HG02981 (cell line): ENCODE results near the gene PDCD1.
"Not testable (repeated sequence)": the region's sequence is repeated elsewhere in the genome, so short reads cannot be mapped to it uniquely, and the experiment has no call there.

Experiments
- ATAC-seq: cut with Tn5 transposase; IDR thresholded peaks from one replicate; pipeline ENCODE4 v1.9.1; 2021; ENCODE audit warnings: mild to moderate bottlenecking, moderate library complexity; ENCODE audit not compliant: unreplicated experiment

Gene PDCD1

DNA sequence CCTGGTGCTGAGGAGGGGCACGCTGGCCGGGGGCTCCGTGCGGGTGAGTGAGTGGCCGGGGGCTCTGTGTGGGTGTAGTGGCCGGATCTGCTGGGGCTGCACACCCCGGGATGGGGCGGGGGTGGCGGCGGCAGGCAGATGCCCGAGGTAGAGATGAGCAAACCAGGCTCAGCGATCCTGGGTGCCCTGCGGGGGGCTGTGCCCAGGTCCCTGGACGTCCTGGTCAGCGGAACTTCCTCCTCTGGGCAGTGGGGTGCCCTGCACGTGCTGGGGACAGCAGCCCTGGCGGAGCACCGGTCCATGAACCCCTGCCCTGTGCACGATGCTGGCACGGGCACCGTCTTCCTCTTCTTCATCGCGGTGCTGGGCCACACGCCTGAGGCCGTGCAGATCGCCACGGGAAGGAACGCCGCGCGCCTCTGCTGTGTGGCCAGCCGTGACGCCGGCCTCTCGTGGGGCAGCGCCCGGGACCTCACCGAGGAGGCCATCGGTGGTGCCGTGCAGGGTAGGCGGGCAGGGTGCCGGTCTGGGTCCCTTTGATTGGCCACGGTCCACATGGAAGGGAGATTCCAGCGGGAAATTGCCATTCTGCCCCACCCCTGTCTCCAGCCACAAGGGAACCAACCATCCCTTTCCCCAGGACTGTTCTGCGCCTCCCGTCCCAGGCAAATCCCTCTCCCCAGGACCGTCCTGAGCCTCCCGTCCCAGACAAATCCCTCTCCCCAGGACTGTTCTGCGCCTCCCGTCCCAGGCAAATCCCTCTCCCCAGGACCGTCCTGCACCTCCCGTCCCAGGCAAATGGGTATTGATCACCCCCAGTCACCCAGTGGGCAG, 43.8 kb downstream of the PDCD1 start:
- ATAC-seq = no peak

DNA sequence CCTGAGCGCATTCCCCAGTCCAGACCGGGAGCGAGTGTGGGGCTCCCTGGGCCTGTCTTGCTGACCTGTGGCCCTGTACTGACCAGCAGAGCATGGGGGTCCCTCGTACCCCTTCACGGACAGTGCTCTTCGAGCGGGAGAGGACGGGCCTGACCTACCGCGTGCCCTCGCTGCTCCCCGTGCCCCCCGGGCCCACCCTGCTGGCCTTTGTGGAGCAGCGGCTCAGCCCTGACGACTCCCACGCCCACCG, 44.4 kb downstream of the PDCD1 start:
- no peak for ATAC-seq

DNA sequence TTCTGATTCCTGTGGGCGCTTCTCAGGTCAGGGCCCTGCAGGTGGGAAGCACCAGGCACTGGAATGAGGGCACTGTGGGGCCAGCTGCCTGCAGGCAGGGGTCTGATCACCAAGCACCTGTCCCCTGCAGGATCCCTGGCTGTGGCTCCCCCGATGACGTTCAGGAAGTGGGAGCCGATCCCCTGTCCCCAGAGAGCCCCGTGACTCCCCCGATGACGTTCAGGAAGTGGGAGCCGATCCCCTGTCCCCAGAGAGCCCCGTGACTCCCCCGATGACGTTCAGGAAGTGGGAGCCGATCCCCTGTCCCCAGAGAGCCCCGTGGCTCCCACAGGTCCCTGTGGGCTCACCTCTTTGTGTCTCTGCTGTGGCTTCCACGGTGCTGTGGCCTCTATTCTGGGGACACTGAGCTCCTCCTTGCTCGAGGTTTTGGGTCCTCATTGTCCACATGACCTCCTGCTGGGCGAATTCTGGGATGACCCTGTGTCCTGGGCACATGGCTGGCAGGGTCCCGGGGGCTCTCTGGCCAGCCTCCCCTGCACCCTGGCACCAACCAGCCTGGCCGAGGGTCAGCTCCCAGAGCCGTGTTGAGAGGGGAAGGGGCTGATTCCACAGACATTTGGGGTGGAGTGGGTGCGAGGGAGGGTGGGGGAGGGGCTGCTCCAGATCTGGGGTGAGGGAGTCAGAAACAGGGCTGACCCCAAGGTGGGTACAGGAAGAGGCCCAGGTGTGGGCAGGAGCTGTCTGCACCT, 44.9 kb downstream of the PDCD1 start:
- ATAC-seq = no peak

DNA sequence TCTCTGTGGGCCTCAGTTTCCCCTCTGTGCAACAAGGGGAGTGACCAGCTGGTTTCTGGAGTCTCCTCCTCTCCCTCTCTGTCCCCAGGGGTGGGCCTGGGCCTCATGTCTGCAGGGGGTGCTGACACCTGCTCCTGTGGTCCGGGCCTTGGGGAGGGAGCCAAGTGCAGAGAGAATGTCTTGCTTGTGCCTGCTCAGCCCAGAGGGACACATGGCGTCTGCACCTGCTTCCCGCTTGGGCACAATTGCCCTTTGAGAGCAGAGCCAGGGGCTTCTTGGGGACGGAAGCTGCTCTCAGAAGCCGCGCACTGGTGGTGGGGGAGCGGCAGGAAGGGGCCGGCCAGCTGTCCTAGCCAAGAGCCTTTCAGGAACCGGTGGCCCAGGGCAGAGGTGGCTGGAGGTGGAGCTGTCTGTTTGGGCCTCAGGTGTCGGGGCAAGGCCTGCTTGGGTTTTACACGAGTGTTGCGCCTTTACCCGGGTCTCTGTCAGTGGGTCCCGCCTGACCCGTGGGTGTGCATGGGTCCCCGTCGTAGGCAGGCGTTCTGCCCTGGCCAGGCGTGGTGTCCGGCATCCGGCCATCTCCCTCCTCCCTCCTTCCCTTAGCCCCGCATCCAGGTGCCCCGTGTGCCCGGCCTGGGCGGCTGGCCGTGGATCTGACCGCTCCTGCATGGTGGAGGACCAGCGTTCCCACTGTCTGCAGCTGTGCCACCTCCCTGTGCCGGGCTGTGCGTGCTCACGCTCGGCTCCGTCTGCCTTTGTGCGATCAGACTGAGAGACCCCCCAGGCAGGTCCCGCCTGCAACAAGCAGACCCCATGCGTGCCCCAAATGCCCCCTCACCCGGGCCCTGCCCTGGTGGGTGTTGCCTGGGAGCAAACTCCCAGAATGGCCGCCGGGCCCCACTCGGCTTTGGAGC, 45.7 kb downstream of the PDCD1 start:
- no peak for ATAC-seq

DNA sequence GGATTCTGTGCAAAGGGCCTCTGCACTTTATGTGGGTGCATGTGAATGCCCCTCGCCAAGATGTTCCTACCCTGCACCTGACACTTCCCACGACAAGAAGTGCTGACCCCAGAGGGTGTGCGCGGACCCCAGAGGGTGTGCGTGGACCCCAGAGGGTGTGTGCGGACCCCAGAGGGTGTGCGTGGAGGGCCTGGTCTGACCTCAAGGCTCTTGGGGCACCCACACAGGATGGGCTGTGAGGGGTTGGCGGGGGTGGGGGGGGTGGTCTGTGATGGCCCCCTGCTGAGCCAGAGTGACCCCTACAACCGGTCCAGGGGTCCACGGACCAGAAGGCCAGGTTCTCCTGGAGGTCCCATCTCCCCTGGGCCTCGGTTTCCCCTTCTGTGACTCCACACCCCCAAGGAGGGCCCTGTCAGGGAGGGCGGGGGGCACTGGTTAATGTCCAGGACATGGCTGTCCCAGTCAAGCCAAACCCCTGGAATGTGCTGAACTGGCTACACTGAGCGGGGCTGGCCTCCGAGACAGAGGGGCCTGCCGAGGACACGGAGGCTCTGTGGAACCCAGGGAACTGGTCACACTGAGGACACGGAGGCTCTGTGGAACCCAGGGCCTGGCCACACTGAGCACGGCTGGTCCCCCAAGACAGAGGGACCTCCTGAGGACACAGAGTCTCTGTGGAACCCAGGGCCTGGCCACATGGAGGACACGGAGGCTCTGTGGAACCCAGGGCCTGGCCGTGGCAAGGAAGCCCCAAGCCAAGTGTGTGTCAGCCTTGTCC, 46.6 kb downstream of the PDCD1 start:
- no peak for ATAC-seq

DNA sequence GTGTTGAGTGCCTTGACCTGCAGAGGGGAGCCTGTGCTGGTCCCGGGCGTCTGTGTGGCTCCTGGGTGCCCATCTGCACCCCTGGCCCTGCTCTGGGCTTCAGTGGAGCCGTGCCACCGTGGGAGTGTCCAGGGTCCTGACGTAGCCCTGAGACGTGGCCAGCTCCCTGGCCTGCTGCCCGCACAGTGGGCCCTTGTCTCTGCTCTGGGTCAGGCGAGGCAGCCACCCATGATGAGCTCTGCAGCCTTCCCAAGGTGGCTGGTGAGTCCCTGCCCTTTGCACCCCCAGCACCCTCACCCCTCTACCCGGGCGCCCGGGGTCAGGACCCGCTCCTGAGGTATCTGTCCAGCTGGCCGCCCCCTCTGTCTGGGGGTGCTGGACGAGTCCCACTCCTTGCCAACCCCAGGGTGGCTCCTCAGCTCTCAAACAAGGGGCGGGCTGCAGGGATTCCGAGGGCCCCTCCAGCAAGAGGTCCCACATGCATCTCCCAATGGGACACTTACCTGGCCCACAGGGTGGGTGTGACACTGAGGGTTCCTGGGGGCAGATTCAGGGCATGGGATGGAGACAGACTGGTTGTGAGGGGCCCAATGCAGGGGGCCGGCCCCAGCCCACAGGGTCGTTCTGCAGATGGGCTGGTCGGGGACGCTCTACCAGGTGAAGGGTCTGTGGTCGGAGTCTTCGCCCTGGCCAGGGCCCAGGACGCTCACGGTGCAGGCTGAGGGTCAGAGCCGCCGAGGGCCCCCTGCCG, 47.3 kb downstream of the PDCD1 start:
- no peak for ATAC-seq

DNA sequence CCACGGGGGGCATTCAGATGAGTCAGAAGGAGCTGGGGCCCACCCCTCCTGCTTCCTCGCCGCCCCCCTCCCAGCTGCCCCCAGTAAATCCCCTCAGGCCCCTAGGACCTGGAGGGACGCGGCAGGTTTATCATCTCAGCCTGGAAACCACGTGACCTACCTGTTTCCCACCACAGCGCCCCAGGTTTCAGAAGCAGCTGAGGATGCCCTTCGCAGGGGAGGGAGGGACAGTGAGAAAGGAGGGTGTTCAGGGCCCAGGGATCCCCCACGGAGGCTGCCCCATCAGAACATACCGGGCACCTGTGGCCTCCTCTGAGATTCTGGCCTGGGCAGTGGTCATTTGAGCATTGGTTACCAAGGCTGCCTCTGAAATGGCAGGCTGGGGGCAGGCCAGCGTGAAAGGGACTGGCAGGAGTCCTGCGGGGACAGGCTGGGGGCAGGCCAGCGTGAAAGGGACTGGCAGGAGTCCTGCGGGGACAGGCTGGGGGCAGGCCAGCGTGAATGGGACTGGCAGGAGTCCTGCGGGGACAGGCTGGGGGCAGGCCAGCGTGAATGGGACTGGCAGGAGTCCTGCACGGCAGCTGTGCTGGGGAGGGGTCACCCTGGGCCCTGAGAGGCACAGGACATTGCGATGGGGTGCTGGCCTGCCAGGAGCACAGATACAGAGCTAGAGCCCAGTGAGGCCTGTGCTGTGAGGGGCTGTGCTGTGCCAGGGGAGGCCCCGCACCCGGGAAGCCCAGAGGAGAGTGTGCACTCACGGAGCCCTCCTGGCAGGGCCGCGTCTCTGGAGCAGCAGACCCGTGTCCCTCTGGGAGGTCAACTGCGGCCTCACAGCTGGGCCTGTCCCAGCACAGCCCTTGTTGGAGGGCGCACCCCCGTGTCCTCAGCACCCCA, 48.1 kb downstream of the PDCD1 start:
- no peak for ATAC-seq

DNA sequence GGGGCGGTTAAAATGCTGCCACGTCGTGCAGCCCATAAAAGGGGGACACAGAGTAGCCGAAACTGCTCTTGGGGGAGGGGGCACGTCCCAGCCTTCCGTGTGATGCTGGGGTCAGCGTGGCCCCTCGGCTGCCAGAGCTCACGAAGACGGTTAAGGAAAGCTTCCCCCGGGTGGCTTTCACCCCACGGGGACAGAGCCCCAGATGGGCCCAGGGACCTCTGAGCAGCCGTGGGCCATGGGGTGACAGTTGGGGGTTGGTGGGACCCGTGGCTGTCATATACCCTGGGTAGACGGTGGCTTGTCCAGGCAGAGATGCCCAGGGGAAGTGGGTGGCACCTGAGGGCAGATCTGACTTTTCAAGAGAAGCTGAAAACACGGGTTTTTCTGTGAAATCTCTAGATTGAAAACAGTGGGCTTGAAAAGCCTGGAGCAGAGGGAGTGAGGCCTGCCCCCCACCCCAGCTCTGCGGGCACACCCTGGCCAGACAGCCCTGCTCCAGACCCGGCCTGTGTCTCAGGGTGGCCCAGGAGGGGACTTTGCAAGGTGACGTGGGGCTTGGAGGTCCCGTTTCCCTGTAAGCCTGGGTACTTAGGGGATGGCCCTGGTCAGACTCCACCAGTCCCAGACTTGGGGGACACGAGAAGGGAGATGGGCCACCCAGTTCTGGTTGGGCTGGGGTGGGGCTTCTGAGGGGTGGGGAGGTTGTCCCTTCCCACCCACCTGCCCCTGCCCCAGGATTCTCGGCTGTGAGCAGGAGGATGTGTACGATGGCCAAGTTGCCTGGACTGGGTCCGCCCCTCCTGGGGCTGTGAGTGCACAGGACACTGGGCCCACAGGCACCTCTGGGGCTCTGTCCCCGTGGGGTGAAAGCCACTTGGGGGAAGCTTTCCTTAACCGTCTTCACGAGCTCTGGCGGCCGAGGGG, 49.0 kb downstream of the PDCD1 start:
- ATAC-seq = no peak

DNA sequence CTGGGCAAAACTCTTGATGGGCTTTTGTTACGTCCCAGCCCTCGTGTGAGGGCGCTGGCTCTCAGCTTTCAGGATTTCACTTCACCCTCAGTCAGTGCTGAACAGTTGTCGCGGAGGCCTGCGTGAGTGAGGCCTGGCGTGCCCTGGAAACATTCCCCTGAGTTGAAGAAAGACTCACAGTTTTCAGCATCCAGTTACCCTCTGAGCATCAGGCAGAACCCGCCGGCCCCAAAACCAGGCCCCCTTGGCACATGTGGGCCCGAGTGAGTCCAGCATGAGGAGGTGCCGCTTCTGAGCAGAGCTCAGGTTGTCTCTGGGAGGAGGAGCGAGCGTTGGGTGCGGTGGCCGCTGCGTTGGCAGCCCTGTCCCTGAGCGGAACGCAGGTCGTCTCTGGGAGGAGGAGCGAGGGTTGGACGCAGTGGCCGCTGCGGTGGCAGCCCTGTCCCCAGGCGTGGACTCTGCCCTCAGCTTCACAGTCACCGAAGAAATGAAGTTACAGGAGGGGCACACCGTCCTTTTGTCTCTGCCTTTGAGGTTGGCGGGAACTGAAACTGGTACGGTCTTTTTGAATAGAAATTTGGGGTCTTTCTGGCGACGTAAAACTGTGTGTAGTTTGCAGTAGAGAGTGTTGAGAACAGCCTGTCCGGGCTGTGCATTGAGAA, 49.8 kb downstream of the PDCD1 start, which contains the start of gene NEU4:
TSS of gene NEU4 (plus strand) at position 473 of the 662 bp plus-strand sequence. CDS start 5,292 bp downstream, outside the sequence.
- ATAC-seq = no peak

DNA sequence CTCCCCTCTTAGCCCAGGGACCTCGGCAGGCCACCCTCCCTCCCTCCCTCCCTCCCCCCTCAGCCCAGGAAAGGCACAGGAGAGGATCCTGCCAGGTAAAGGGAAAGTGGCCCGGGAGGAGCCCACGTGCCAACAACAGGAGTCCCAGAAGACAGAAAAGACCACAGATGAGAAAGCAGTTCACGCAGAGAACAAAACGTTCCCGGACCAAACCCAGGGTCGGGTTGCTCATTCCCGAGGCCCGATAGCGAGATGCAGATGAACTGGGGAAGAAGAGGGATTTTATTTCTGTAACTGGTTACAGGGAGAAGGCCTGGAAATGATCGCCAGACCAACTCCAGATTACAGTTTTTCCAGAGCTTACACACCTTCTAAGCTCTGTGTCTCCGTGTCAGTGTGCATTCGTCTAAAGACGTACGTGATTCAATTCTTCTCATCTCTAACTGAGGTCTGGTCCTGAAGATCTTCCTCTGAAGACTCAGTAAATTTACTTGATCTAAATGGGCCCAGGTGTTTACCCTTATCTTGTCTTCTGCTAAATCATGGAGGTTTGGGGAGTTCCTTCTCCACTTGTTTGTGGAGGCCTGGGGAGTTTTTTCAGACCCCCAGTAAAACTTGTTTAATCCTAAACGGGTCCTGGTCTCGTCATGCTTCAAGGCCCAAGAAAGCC, 50.5 kb downstream of the PDCD1 start:
- ATAC-seq = no peak

DNA sequence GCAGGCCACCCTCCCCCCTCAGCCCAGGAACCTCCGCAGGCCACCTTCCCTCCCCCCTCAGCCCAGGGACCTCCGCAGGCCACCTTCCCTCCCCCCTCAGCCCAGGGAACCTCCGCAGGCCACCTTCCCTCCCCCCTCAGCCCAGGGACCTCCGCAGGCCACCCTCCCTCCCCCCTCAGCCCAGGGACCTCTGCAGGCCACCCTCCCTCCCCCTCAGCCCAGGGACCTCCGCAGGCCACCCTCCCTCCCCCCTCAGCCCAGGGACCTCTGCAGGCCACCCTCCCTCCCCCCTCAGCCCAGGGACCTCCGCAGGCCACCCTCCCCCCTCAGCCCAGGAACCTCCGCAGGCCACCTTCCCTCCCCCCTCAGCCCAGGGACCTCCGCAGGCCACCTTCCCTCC, 52.5 kb downstream of the PDCD1 start:
- not testable (repeated sequence) for ATAC-seq

DNA sequence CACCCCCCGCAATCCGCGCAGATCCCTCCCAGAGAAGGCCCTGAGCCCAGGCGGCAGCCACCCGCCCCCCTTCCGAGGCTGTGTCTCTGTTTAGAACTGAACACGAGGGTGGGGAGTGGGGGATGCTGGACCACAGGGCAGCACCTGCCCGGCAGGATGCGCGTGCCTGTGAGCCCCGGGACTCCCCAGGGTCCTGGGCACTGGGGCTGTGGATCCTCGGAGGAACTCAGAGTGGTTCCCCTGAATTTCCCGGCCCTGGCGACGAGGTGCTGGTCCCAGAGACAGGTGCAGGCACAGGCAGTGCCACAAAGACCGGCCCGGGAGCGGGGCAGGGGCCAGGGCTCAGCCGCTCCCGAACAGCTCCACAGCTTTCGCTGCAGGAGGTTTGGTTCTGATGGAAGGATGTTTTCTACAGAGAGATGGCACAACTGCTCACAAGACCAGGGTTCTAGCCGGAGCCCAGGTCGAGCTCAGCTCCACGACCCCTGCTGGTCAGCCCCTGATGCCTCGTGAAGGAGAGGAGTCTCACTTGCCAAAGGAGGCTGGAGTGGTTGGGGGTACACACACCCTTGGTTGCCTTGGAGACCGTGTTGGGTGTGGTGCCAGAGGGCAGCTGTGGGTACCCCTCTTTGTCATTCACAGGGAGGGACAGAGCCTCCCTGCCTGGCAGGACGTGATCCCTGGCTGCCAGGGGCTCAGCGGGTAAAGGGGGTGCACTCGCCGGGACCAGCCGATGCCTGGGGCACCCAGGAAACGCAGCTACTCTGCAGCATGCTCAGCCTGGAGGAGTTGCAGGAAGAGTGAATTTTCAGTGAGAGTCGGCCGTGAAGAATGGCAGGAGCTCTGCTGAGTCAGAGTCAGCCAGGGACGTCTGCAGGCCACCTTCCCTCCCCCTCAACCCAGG, 54.1 kb downstream of the PDCD1 start:
- no peak for ATAC-seq

DNA sequence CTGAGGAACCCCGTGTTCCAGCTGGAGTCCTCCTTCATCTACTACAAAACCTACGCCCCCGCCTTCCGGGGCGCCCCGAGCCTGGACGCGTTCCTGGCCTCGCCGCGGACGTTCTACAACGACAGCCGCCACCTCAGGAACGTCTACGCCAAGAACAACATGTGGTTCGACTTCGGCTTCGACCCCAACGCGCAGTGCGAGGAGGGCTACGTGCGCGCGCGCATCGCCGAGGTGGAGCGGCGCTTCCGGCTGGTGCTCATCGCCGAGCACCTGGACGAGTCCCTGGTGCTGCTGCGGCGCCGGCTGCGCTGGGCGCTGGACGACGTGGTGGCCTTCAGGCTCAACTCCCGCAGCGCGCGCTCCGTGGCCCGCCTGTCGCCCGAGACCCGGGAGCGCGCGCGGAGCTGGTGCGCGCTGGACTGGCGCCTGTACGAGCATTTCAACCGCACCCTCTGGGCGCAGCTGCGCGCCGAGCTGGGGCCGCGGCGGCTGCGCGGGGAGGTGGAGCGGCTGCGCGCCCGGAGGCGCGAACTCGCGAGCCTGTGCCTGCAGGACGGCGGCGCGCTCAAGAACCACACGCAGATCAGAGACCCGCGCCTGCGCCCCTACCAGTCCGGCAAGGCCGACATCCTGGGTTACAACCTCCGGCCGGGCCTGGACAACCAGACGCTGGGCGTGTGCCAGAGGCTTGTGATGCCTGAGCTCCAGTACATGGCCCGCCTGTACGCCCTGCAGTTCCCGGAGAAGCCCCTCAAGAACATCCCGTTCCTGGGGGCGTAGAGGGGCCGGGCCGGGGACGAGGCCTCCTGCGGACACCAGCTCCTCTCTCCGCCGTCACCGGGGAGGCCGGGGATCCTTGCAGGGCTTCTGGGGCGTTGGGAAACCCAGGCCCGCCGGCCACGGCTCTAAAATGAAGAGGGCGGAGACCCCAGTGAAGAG, 55.0 kb downstream of the PDCD1 start:
- ATAC-seq = peak; percentile 55

DNA sequence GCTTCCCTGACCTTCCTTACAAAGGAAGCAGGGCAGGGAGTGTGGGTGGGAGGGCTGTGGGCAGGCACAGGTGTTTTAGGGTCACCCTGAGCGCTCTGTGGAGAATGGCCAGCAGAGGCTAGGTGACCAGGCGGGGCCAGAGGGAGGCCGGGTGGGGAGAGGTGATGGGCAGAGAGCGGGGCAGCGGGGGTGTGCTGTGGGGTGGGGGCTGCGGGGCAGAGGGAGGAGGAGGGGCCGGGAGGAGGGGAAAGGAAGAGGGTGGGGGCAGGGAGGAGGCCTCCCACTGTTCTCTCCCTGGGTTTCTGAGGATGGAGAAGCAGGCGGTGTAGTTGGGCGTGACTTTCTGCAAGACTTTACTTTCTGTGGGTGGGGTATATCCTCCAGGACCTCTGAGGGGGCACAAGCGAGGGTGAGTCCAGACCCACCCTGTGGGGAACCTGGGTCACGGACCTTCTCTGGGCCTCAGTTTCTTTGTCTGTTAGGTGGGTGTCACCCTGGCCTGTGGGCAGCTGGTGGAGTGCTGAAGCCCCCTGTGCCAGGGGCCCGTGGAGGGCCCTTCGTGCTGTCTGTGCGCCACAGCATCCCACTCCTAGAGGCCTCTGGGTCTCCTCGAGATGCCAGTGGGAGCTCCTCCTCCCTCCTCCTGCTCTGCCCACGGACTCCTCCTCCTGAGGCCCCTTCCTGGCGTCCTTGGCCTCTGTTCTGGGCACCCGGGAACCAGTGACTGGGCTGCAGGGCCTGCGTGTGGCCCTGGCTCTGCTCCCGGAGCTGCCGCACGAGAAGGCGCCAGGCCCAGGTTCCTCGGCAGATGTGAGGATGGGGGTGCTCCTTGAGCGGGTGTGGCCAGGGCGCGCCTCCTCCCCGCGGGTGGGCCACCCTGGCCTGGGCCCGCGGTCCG, 56.0 kb downstream of the PDCD1 start:
- no peak for ATAC-seq
